ENCODE results near the gene ACBD6.

Gene ACBD6

DNA sequence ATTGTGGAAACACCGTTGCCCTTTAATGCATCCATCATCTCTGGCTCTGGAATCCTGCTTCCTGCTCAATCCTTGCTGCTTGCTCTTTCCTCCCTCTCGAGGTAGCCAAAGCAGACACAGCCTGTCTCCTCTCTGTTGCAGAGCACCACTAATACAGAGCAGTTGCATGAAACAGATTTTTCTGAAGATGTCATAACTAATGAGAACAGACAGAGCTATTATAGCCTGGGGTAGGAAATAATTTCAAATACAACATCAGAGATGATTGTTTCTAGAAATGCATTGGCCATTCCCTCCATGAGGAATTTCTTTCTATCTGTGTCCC lies 23.3 kb upstream of the ACBD6 start:
- DNase-seq (ENCODE audit: low spot score) = no peak

DNA sequence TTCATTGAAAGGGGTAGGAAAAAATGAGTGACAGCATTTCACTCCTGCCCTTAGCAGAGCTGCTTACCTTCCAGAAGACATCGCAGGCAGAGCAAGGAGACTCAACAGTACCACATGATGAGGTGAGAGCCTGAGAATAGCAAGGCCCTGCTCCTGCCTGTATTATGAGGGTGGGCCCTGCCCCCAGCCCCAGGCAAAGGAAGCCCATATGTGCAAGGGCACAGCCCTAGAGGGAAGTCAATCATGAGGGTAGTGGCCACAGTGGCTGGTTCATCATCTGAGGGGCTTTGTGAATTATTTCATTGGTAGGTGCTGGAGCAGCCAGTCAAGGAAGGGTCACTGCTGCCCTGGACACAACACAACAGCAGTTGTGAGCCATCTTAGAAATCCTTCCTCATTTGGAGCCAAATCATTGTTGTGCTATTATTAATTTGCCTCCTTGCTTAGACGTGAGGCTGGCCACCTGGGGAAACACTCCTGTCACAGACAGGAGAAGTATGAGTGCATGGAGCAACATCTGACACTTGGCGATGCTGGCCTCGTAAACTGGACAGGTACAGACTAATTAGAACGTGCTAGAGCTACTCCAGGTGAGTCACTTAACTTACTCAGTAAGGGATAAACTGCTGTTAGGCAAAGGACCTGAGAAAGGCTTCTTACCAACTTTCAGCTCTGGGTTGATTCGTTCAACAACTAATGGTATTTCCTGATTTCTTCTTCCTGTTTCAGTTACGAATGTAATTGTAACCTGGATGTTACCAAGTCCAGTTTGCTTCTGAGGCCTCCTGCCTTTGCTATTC lies 22.7 kb upstream of the ACBD6 start:
- DNase-seq (ENCODE audit: low spot score) = no peak

DNA sequence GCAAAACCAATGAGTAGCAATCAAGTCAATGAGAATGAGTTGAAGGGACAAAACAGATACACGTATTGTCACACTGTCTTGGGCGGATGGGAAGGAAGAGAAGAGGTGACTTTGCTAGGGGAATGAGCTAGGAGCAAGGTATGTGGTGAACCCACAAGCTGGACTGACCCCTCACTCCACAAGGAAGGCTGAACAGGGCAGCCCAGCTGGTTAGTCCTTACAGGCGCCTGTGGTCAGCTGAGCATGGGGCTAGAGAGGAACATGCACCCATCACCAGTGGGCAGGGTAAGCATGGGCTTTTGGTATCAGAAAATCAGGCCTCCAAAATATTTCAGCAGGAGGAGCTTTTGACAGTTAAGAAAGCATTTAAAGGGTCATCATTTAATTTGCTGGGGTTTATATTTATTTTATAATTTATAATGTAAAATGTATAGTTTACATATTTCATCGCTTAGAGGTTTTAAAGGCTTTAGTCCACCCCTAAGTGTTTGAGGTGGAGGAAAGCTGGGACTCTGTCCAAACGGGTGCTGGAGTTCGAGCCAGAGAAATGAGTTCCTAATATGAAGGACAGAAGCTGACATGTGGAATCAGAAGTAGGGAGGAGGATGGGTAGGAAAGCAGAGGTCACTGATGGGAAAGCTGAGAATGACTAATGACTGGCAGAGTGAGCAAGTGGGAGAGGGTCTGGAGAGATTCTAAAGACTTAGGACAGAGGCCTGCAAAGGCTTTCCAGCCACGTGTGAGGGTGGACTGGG lies 22.0 kb upstream of the ACBD6 start:
- no peak for DNase-seq (ENCODE audit: low spot score)

DNA sequence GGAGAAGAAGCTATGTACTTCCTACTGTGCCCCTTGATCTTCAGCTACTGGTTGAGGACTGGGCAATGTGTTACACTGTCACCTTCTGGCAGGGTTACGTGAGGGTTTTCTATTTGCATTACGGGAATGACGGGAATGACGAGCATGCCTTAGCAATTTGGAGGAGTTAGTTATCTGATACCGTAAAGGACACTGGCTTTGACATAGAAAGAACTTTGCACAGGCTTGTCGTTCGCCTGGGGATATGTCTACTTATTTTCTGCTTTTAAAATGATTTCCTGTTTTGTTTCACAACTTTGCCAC lies 19.8 kb upstream of the ACBD6 start:
- DNase-seq (ENCODE audit: low spot score) = no peak

DNA sequence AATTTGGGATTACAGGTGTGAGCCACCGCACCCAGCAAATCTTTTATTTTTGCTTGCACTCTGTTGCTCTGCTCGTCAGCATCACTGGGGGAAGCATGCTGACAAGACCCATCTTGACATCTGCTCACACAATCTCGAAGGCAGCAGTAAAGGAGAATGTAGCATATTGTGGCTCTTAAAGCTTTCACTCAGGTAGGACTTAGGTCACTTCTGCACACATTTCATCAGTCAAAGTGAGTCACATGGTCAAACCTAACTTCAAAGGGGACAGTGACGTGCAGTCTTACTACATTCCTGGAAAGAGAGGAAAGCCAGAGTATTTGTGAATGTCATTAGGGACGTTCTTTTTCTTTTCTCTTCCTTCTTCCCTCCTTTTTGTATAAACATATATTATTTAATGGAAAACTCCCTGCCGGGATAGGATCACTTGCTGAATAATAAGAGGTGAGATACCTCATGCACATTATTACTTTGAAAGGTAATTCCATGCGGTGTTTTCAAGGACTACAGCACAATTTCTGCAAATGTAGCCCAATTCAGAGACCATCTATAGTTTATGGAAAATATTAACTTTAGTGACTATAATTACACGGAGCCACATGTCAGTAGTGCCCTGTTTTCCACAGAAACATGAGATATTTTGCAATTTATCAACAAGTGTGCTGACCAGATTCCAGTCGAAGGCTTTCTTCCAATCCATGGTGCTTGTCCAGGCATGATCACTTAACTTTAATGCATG lies 19.3 kb upstream of the ACBD6 start:
- DNase-seq (ENCODE audit: low spot score) = no peak

DNA sequence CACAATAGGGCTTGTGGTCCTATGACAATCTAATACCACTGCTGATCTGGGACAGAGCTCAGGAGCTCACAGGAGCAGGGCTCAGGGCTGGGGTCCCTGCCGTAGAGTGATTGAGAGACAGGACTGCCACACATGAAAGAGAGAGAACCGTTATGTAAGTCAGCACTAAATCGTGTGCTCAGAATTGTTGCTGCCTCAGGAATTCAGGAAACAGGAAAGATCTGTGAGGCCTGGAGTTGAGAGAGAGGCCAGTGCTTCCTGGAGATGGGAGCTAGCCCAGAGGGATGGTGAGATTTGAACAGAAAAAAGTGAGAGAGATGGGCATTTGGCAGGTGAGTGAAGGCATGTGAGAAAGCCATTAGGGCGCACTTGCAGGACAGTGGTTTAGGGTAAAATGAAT lies 17.5 kb upstream of the ACBD6 start:
- no peak for DNase-seq (ENCODE audit: low spot score)

DNA sequence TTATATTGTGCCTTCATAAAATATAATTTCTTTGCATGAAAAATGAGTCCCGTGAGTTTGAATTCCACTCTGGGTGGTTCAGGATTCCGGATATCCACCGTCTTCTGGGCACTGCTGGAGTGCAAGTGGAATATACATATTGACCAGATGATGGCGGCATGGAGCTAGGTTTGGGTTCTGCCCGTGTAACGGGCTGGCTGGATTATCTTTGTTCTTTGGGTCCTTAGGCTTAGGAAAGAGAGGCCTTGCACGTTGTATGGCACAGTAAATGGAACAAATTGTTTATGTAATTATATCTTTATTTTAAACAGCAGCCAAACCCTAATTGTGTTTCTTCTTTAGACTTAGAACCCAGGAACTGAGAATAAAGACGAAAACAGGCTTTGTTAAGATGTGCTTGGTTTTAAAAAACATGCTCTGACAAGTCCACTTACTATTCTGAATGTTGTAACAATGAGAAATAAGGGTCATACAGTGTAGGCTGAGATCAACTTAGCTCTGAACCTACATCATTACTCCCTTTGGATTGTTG lies 13.5 kb upstream of the ACBD6 start:
- DNase-seq (ENCODE audit: low spot score) = peak; percentile 85

DNA sequence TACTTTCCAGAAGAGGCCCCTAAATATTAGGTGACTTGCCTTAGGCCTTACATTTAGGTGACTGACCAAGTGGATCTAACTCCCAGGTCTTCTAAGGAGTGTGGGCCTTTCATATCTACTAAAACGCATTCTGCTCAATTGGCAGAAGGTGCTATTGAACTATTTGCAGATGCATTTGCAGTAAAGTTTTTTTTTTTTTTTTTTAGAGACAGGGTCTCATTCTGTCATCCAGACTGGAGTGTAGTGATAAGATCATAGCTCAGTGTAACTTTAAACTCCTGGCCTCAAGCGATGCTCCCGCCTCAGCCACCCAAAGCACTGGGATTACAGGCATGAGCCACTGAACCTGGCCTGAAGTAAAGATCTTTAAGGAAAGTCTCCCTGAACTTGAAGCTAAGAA lies 13.0 kb upstream of the ACBD6 start:
- no peak for DNase-seq (ENCODE audit: low spot score)

DNA sequence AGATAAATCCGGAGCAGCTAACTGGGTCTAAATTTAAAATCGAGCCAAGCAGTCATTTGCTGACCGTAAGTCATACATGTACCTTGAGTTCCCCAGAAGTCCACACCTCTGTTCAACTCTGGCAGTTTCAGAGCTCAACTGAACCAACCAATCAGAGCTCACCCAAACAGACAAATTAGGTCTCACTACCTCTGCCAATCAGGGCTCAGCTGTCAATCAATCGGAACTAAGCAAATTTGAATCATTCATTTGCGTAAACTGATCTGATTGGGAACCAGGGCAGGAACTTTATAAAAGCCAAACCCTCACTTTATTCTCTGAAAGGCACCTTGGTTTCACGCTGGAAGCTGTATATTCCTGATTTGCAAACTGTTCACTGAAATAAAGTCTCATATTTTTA lies 11.2 kb upstream of the ACBD6 start:
- no peak for DNase-seq (ENCODE audit: low spot score)

DNA sequence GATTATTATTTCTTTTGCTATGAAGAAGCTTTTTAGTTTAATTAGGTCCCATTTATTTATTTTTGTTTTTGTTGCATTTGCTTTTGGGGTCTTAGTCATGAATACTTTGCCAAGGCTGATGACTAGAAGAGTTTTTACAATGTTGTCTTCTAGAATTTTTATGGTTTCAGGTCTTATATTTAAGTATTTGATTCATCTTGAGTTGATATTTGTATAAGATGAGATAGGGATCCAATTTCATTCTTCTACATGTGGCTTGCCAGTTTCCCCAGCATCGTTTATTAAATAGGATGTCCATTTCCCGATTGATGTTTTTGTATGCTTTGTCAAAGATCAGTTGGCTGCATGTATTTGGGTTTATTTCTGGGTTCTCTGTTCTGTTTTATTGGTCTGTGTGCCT lies 8.5 kb upstream of the ACBD6 start:
- DNase-seq (ENCODE audit: low spot score) = no peak

DNA sequence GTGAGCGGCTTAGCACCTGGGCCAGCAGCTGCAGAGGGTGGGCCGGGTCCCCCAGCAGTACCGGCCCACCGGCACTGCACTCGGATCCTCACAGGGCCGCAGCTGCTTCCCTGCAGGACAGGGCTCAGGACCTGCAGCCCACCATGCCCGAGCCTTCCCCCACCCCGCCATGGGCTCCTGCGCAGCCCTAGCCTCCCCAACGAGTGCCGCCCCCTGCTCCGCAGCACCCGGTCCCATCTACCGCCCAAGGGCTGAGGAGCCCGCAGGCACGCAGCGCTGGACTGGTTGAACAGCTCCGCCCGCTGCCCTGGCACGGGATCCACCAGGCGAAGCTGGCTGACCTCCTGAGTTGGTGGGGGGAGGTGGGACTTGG lies 6.3 kb upstream of the ACBD6 start:
- no peak for DNase-seq (ENCODE audit: low spot score)

DNA sequence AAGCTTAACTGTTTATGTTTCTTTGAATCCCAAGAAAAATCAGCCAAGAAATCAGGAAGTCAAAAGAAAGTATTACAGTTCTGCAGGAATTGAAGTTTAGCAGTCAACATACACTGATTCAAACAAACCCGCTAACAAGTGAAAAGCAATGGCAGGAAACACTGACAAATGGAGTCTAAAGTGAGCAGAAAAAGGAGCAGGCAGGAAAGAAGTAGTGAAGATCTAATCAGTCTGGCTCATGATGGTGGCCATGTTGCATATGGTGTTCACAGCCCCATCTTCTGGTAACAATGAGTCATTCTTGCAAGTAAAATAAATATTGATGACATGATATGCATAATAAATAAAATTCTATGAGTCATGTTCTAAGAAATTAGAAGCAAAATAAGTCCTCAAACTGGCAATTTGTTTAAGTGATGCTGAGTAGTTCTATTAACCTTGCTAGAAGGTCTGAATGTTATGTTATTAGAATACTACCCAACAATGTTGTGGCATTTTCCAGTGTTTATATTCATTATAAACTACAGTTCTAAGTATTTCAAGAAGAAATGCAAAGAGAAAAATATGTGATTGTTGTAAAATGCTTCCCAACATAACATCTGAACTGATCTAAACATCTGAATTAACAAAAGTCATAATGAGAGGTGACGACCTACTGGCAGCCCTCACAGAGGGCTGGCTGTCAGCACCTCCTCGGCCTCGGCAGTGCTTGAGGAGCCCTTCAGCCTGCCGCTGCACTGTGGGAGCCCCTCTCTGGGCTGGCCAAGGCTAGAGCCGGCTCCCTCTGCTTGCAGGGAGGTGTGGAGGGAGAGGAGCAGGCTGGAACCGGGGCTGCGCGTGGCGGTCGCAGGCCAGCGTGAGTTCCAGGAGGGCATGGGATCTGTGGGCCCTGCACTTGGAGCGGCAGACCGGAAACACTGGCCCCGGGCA lies 5.7 kb upstream of the ACBD6 start:
- no peak for DNase-seq (ENCODE audit: low spot score)

DNA sequence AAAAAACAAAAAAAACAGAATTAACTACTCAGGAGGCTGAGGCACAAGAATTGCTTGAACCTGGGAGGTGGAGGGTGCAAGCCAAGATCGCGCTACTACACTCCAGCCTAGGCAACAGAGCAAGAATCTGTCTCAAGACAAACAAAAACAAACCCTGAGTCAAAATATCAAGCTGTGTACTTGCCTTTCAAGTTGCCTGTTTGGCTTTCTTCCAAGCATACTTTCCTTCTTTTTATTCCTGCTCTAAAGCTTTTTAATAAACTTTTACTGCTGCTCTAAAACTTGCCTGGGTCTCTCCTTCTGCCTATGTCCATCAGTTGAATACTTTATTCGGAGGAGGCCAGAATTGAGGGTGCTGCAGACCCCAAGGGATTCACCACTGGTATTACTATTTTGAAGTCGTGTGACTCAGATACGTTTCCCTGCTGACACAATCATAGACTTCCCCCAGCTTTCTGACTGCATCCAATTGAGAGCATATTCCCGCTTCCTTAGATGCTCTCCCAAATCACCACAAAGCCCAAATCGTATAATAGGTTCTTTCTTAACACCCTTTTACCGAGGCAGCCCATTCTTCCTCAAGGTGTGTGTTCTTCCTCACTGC lies 3.5 kb upstream of the ACBD6 start:
- DNase-seq (ENCODE audit: low spot score) = no peak

DNA sequence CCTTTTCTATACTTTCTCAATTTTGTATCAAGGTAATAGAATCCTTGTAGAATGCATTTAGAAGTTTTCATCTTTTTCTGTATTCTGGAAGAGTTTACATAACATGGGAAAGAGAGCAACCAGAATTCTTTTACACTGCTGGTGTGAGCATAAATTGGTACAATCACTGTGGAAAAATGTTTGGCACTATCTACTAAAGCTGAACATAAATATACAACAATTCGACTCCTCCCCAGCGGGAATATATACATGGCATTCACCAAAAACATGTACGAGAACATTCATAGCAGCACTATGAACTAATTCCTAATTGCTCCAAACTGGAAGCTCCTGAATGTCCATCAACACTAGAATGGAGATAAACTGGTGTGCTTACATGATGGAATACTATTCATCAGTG lies 1.8 kb upstream of the ACBD6 start:
- DNase-seq (ENCODE audit: low spot score) = no peak

DNA sequence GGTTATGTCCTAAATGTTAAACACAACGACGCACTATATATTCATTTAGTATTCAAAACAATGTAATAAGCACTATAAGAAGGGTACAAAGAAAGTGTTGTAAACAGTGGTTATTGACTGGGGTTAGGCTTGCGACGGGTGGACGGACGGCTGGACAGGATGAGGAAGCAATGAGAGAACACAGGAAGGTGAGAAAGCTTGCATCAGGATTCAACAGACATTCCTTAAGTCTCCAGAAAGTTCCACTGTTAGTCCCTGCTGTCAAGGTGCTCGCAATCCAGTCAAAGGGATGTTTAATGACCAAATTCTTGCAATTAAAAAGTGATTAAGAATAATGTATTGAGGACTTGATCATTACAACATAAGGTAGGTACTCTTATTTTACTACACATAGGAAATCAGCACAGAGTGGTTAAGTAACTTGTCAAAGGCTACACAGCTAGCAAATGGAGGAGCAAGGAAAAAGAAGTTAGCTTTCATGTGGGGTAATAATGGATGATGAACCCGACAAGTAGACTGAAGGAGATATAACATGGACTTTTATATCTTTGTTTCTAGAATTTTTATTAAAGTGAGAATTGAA lies 994 bp upstream of the ACBD6 start:
- peak; percentile 19 for DNase-seq (ENCODE audit: low spot score)

DNA sequence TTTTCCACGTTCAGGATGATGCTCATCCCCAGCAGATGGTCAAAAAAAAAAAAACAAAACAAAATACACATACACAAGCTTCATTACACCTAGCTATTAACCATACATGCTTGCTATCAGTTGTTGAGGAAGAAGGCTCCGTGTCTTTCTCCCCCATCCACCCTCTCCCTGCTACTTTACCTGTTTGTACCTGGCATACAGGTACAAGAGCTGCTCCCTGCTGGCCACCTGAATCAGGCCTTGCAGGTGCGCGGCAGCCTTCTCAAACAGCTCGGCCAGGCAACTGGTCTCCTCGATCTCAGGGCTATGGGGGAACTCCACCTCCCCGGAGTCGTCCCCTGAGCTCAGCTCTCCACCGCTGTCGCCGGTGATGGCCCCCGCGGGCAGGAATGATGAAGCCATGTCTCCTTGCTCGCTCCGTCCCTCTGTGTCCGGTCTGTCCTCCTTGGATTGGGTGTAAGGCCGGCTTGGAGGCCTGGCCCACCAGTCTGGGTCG lies 464 bp downstream of the ACBD6 start:
- no peak for DNase-seq (ENCODE audit: low spot score)

DNA sequence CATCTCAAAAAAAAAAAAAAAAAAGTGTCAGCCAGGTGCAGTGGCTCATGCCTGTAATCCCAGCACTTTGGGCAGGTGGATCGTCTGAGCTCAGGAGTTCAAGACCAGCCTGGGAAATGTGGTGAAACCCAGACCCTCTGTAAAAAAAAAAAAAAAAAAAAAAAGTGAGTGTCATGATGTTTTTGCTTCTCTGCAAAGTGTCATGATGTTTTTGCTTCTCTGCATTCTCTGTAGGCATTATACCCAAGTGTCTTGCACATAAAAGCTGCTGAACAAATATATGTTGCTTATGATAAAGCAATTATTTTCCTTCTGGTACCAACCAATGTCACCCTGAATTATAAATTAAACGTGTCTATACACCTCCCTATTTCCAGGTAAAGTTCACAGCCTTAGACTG lies 1.7 kb downstream of the ACBD6 start:
- no peak for DNase-seq (ENCODE audit: low spot score)

DNA sequence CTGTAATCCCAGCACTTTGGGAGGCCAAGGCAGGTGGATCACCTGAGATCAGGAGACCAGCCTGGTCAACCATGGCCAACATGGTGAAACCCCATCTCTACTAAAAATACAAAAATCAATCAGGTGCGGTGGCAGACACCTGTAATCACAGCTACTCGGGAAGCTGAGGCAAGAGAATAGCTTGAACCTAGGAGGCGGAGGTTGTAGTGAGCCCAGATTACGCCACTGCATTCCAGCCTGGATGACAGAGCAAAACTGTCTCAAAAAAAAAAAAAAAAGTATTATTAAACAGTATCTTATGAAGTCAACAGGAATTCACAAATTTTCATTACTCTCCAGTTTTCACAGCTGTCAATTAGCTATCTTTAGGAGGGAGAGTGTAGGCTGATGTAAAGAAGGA lies 3.8 kb downstream of the ACBD6 start:
- no peak for DNase-seq (ENCODE audit: low spot score)

DNA sequence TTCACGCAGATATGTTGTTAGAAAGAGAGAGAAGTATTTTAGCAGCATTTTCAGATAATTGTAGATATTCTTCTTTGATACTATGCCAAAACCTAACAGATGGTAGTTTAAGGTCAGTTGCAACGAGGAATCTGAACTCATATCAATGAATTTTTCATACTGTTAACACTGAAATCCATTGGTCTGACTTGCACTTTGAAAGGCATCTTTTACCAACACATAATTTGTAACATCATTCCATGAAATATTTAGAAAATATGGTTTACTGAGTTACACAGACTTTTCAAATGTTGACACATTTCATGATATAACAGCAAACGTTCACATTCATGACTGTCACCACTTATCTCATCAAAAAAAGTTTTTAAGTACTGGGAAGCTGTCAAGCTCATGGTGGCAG lies 4.6 kb downstream of the ACBD6 start:
- DNase-seq (ENCODE audit: low spot score) = no peak

DNA sequence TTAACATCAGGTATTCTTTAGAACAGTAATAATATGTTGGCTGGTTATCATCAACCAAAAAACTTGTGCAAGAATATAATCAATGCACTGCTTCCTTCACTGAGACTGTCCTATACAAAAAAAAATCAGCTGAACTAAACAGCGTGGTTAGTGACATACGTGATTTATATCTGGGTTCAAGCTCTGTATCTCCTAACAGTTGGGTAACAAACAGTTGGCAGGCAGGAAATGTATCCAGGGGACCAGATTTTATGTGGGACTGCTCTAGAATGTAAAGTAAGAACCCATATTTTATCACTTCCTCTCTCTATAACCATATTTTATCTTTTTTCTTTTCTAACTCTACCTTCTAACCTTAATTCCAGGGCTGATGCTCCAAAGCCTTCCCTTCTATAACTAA lies 8.0 kb downstream of the ACBD6 start:
- DNase-seq (ENCODE audit: low spot score) = no peak

DNA sequence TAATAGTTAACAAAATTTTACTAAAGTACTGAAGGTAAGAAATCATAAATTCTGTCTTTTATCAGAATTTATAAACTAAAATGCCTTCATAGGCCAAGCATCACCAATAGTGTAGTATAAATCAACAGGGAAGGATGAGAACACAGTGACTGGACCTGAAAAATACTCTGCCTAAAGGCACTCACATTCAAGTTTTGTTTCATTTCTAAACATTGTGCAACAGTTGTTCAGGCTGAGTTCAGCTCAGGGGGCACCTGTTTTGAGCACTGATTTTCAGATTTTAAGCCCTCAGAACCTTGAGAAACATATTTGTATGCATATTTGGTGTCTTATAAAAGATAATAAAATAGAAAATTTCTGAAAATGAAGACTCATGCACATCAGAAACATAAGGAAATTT lies 12.4 kb downstream of the ACBD6 start:
- no peak for DNase-seq (ENCODE audit: low spot score)

Data from globus pallidus (tissue), 1 donor.